VCaP (cell line): ENCODE measurements around the gene NOC4L.

Source experiments
- H3K27ac ChIP-seq: fragments of 450-650 bp; 2 replicates; pipeline ENCODE4 v1.5.1; 2017
- CTCF ChIP-seq: fragments of 450-650 bp; conservative IDR thresholded peaks from 2 replicates; pipeline ENCODE4 v1.5.1; 2017; ENCODE audit warnings: mild to moderate bottlenecking, moderate library complexity

NOC4L gene

GRCh38 chr12:132125736-132126135 lies 18.5 kb upstream of the NOC4L start:
- no peak for TF ChIP-seq CTCF
- no peak overlapping the region for H3K27ac ChIP-seq

- H3K27ac ChIP-seq: no peak overlapping the region
- TF ChIP-seq CTCF: no peak
Observed at GRCh38 chr12:132127041-132127440, 17.2 kb upstream of the NOC4L start.

- no peak overlapping the region for H3K27ac ChIP-seq
- no peak for TF ChIP-seq CTCF
Observed at GRCh38 chr12:132129007-132129406, 15.2 kb upstream of the NOC4L start.

- TF ChIP-seq CTCF: no peak
- no peak overlapping the region for H3K27ac ChIP-seq
Observed at GRCh38 chr12:132130690-132131089, 13.6 kb upstream of the NOC4L start.

- no peak for TF ChIP-seq CTCF
- no peak overlapping the region for H3K27ac ChIP-seq
Observed at GRCh38 chr12:132131229-132131628, 13.0 kb upstream of the NOC4L start.

GRCh38 chr12:132131952-132132351 lies 12.3 kb upstream of the NOC4L start:
- no peak overlapping the region for H3K27ac ChIP-seq
- TF ChIP-seq CTCF: no peak

- no peak for TF ChIP-seq CTCF
- no peak overlapping the region for H3K27ac ChIP-seq
Observed at GRCh38 chr12:132132609-132133430, 11.4 kb upstream of the NOC4L start.
